ENCODE measurements around the gene SNTG2. TPM values are rescaled to one million over a fixed set of nuclear protein-coding genes. Genes with fewer than 3 reads are reported as not detected.

SNTG2 gene
- total and polyA plus RNA-seq, 4 donors, result not detected

- no peaks in the 10 kb centered on the region for H3K4me1 ChIP-seq (ENCODE audit: control insufficient read depth in 4 of 4, insufficient read depth in 4 of 4, low read length in 3 of 4)
- peaks cover 0 to 3% (median 0%) of the 10 kb centered on the region in 4 donors for H3K27me3 ChIP-seq (ENCODE audit: control insufficient read depth in 4 of 4, insufficient read depth in 4 of 4, low read length in 3 of 4)
- no peak for TF ChIP-seq RAD21 (IDR thresholded peaks at IDR 0.05)
- TF ChIP-seq JUND (IDR thresholded peaks at IDR 0.05), result no peak
- no peak for TF ChIP-seq TAF1 (conservative IDR thresholded peaks at IDR 0.05)
- TF ChIP-seq REST (IDR thresholded peaks at IDR 0.05), result no peak
- no peak for TF ChIP-seq FOXA2 (IDR thresholded peaks at IDR 0.05)
- no peak for DNase-seq (ENCODE audit: low spot score)
- 79% methylated on average over 5 of the region's 5 CpGs for WGBS
- no peaks in the 10 kb centered on the region for H3K36me3 ChIP-seq (ENCODE audit: control insufficient read depth in 4 of 4, insufficient read depth in 3 of 4, low read depth in 1 of 4, low read length in 3 of 4)
- H3K9ac ChIP-seq (ENCODE audit: low read depth in 1 of 2, low read length in 2 of 2), result no peak overlapping the region
- H3K9me3 ChIP-seq (ENCODE audit: control insufficient read depth in 4 of 4, low read length in 3 of 4), result no peaks in the 10 kb centered on the region
- no peak overlapping the region for H3K4me3 ChIP-seq (ENCODE audit: low read depth in 1 of 3, low read length in 3 of 3)
- H3K27ac ChIP-seq (ENCODE audit: low read depth in 1 of 2, low read length in 2 of 2), result no peak overlapping the region
Measured at GRCh38 chr2:1235806-1236205, 285.2 kb downstream of the SNTG2 start.

- Histone ChIP-seq H3K36me3 (ENCODE audit: control insufficient read depth in 4 of 4, insufficient read depth in 3 of 4, low read depth in 1 of 4, low read length in 3 of 4) (no peaks in the 10 kb centered on the region), H3K9me3 (ENCODE audit: control insufficient read depth in 4 of 4, low read length in 3 of 4) (no peaks in the 10 kb centered on the region), H3K27me3 (ENCODE audit: control insufficient read depth in 4 of 4, insufficient read depth in 4 of 4, low read length in 3 of 4) (peaks cover 0 to 3% (median 0%) of the 10 kb centered on the region in 4 donors), H3K27ac (ENCODE audit: low read depth in 1 of 2, low read length in 2 of 2) (no peak overlapping the region), H3K4me3 (ENCODE audit: low read depth in 1 of 3, low read length in 3 of 3) (no peak overlapping the region), H3K9ac (ENCODE audit: low read depth in 1 of 2, low read length in 2 of 2) (no peak overlapping the region), H3K4me1 (ENCODE audit: control insufficient read depth in 4 of 4, insufficient read depth in 4 of 4, low read length in 3 of 4) (no peaks in the 10 kb centered on the region)
- WGBS, result 83% methylated on average over 1 of the region's 1 CpG
- TF ChIP-seq, protein P1, sequence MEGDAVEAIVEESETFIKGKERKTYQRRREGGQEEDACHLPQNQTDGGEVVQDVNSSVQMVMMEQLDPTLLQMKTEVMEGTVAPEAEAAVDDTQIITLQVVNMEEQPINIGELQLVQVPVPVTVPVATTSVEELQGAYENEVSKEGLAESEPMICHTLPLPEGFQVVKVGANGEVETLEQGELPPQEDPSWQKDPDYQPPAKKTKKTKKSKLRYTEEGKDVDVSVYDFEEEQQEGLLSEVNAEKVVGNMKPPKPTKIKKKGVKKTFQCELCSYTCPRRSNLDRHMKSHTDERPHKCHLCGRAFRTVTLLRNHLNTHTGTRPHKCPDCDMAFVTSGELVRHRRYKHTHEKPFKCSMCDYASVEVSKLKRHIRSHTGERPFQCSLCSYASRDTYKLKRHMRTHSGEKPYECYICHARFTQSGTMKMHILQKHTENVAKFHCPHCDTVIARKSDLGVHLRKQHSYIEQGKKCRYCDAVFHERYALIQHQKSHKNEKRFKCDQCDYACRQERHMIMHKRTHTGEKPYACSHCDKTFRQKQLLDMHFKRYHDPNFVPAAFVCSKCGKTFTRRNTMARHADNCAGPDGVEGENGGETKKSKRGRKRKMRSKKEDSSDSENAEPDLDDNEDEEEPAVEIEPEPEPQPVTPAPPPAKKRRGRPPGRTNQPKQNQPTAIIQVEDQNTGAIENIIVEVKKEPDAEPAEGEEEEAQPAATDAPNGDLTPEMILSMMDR (IDR thresholded peaks at IDR 0.05; ENCODE audit: low read depth, low read length, missing input control), result no peak
- TF ChIP-seq EGR1 (IDR thresholded peaks at IDR 0.05; ENCODE audit: low read depth in 2 of 2), result no peak
- TF ChIP-seq ZBTB33 (IDR thresholded peaks at IDR 0.05), result no peak
- no peak for TF ChIP-seq MAX (IDR thresholded peaks at IDR 0.05)
- no peak for TF ChIP-seq FOXA2 (IDR thresholded peaks at IDR 0.05)
- TF ChIP-seq NR2F2 (IDR thresholded peaks at IDR 0.05), result no peak
- no peak for TF ChIP-seq ATF3 (IDR thresholded peaks at IDR 0.05)
- TF ChIP-seq HNF4G (IDR thresholded peaks at IDR 0.05), result no peak
- TF ChIP-seq RXRA (IDR thresholded peaks at IDR 0.05), result no peak
- TF ChIP-seq HNF4A (conservative IDR thresholded peaks at IDR 0.05), result no peak
- no peak for TF ChIP-seq REST (IDR thresholded peaks at IDR 0.05)
- no peak for TF ChIP-seq GABPA (IDR thresholded peaks at IDR 0.05 in 1 of 2, conservative IDR thresholded peaks at IDR 0.05 in 1 of 2)
- TF ChIP-seq JUND (IDR thresholded peaks at IDR 0.05), result no peak
- TF ChIP-seq YY1 (IDR thresholded peaks at IDR 0.05), result no peak
- TF ChIP-seq RAD21 (IDR thresholded peaks at IDR 0.05), result no peak
- TF ChIP-seq FOXA1 (IDR thresholded peaks at IDR 0.05), result no peak
- TF ChIP-seq TAF1 (conservative IDR thresholded peaks at IDR 0.05), result no peak
- TF ChIP-seq SP1 (IDR thresholded peaks at IDR 0.05), result no peak
- DNase-seq (ENCODE audit: low spot score), result no peak
Measured at GRCh38 chr2:1236606-1237005, 286.0 kb downstream of the SNTG2 start.
